Measurements from ENCODE around the gene GMEB2.
A peak's percentile ranks its signal among the peaks of the same experiment; 100 is the strongest.

The GMEB2 gene

GRCh38 chr20:63585616-63586565 lies 41.0 kb downstream of the GMEB2 start:
- ChIA-PET CTCF (no interaction called here), POLR2A (interaction anchor here (0.6 kb wide), 1 partner anchor 42 kb away, joined by 5 read pairs; no protein-coding TSS in a partner anchor)
- no peak for TF ChIP-seq CTCF (IDR thresholded peaks at IDR 0.05; ENCODE audit: control extremely low read depth, extremely low read depth, low read depth, missing control alignments)
- DNase-seq (ENCODE audit: extremely low spot score), result no peak

DNA sequence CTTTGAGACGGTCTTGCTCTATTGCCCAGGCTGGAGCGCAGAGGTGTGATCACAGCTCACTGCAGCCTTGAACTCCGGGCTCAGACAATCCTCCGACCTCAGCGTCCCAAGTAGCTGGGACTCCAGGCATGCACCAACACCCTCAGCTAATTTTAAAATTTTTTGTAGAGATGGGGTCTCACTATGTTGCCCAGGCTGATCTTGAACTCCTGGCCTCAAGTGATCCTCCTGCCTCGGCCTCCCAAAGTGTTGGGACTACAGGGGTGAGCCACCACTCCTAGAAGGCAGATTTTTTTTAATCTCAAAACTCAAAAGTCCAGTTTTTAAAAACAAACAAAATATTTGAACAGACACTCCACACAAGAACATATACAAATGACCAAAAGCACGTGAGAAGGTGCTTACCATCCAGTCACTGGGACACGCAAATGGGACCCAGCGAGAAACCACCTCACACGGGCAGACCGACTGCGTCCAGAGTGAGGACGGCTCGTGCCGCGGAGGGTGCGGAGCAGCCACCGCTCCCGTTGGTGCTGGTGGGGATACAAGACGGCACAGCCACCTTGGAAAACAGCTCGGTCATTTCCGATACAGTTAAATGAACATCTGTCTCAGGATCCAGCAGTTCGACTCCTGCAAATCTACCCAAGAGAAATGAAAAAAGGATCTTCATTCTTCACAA lies 44.4 kb downstream of the GMEB2 start:
- no peak for DNase-seq (ENCODE audit: extremely low spot score)
- CTCF ChIA-PET, result interaction anchor here (1.0 to 1.2 kb wide), 2 partner anchors 60 to 293 kb away, joined by 3 read pairs; no protein-coding TSS in a partner anchor
- TF ChIP-seq CTCF (IDR thresholded peaks at IDR 0.05; ENCODE audit: control extremely low read depth, extremely low read depth, low read depth, missing control alignments), result no peak
- POLR2A ChIA-PET, result no interaction called here

DNA sequence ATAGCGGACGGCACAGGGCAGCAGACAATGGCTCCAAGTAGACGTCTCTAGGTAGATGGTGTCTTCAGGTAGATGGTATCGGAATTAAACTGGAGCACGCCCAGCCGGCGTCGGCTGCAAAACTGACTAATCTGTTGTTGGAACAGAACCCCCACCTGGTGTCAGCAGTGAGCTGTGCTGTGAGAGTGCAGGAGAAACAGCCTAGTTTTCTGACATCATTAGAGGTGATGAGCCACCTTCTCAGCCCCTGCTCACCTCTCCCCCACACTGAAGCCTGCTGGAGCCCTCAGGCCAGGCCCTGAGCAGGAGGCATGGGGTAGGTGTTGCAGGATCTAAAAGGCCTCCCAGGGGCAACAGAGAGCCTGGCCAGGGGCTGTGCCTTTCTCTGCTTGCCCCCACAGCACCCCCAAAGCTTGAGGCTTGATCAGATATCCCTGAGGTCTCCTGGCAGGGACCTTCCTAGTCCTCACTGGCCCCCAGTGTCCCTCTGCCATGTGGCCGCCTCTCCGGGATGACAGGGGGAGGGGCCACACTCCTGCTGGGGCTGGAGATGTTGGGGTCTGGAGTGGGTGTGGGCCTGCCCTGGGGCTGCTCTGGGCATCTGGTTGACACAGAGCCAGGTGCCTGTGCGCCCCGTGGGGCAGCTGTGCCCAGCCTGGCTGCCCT lies 46.0 kb downstream of the GMEB2 start:
- POLR2A ChIA-PET, result interaction anchor here (0.9 kb wide), 1 partner anchor 18 kb away, joined by 4 read pairs; no protein-coding TSS in a partner anchor
- peak; percentile 81 for DNase-seq (ENCODE audit: extremely low spot score)
- CTCF ChIA-PET, result interaction anchor here (0.6 to 1.8 kb wide), 7 partner anchors 13 to 284 kb away, joined by 3 to 7 read pairs (median 4); partner anchors contain the start of genes PTK6 and TPD52L2
- peak; percentile 57 for TF ChIP-seq CTCF (IDR thresholded peaks at IDR 0.05; ENCODE audit: control extremely low read depth, extremely low read depth, low read depth, missing control alignments)

GRCh38 chr20:63579017-63579694 lies 47.7 kb downstream of the GMEB2 start:
- DNase-seq (ENCODE audit: extremely low spot score), result no peak
- POLR2A ChIA-PET, result no interaction called here
- TF ChIP-seq CTCF (IDR thresholded peaks at IDR 0.05; ENCODE audit: control extremely low read depth, extremely low read depth, low read depth, missing control alignments), result no peak
- CTCF ChIA-PET, result interaction anchor here (2.5 kb wide), 1 partner anchor 41 kb away, joined by 7 read pairs; the partner anchor contains the start of gene PTK6

DNA sequence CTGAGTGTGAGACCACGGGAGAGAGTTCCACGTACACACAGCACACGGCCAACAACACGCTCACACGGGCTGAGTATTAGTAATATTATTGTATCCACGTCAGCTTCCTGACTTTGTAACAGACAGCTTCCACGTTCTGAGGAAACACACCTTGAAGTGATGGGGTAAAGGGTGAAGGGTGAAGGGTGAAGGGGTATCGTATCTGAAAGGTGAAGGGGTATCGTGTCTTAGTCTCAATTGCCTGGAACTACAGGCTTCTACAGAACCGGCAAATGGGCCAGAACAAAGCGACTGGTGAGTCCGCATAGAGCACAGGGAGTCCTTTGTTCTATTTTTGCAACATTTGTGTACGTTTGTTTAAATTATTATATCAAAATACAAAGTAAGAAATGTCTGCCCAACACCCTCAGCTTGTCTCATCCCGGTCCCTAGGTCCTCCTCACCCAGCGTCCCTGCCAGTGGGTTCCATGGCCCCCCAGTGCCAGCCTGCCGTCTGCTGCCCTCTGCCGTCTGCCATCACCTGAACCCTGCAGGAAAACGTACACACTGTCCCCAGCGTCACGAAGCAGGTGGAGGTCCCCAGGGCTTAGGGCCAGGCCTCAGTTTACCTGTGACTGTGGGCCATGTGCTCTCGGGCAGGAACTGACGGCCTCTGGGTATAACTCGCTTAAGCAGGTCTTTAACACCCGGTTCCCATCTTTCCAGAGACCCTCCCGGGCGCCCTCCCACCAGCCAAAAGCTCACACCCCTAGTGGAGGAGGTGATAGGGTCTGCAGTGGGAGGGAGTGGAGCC lies 48.5 kb downstream of the GMEB2 start:
- ChIA-PET CTCF (interaction anchor here (2.5 kb wide), 1 partner anchor 41 kb away, joined by 7 read pairs; the partner anchor contains the start of gene PTK6), POLR2A (no interaction called here)
- peak; percentile 22 for TF ChIP-seq CTCF (IDR thresholded peaks at IDR 0.05; ENCODE audit: control extremely low read depth, extremely low read depth, low read depth, missing control alignments)

More for the DNA sequence above, 48.5 kb downstream of the GMEB2 start:
- DNase-seq (ENCODE audit: extremely low spot score), result no peak
